GM21515 (cell line): Measurements from ENCODE around the gene PTGES2.

Experiments used
- ATAC-seq: cut with Tn5 transposase; IDR thresholded peaks from one replicate; pipeline ENCODE4 v1.9.1; 2021; ENCODE audit not compliant: unreplicated experiment

PTGES2 gene

GRCh38 chr9:128127568-128127989, at the start of gene PTGES2:
PTGES2 (minus strand) TSS chr9:128127729; CDS start chr9:128127717, 12 bp downstream.
- ATAC-seq = peak; percentile 45

- no peak for ATAC-seq
Observed at GRCh38 chr9:128175726-128176125, 48.2 kb upstream of the PTGES2 start.

- no peak for ATAC-seq
Observed at GRCh38 chr9:128175102-128175563, 47.6 kb upstream of the PTGES2 start.

GRCh38 chr9:128174062-128174461, 46.5 kb upstream of the PTGES2 start:
- ATAC-seq = no peak

- no peak for ATAC-seq
Observed at GRCh38 chr9:128169925-128170324, 42.4 kb upstream of the PTGES2 start.

GRCh38 chr9:128169492-128169891, 42.0 kb upstream of the PTGES2 start:
- ATAC-seq = no peak

- no peak for ATAC-seq
Observed at GRCh38 chr9:128168731-128169308, 41.3 kb upstream of the PTGES2 start.

- no peak for ATAC-seq
Observed at GRCh38 chr9:128167209-128167608, 39.7 kb upstream of the PTGES2 start.

GRCh38 chr9:128166169-128166568, 38.6 kb upstream of the PTGES2 start:
- no peak for ATAC-seq

GRCh38 chr9:128164307-128164885, 36.9 kb upstream of the PTGES2 start:
- no peak for ATAC-seq

GRCh38 chr9:128163523-128164306, 36.2 kb upstream of the PTGES2 start:
- ATAC-seq = no peak

- no peak for ATAC-seq
Observed at GRCh38 chr9:128163027-128163515, 35.5 kb upstream of the PTGES2 start.

- ATAC-seq = no peak
Observed at GRCh38 chr9:128162215-128163026, 34.9 kb upstream of the PTGES2 start.

GRCh38 chr9:128161215-128161902, 33.8 kb upstream of the PTGES2 start:
- no peak for ATAC-seq

GRCh38 chr9:128160603-128160987, 33.1 kb upstream of the PTGES2 start:
- peak; percentile 12 for ATAC-seq

- ATAC-seq = peak; percentile 78
Observed at GRCh38 chr9:128159784-128160602, 32.5 kb upstream of the PTGES2 start, which contains the start of gene BBLN. BBLN (plus strand) TSS chr9:128160265; CDS start chr9:128160408, 143 bp downstream.

- ATAC-seq = no peak
Observed at GRCh38 chr9:128159522-128159783, 31.9 kb upstream of the PTGES2 start.

- no peak for ATAC-seq
Observed at GRCh38 chr9:128155736-128156500, 28.4 kb upstream of the PTGES2 start.
